Brain microvascular endothelial cell (primary cell): ENCODE measurements around the gene ARHGAP9.
"Not testable (repeated sequence)": the region's sequence is repeated elsewhere in the genome, so short reads cannot be mapped to it uniquely, and the experiment has no call there.

ENCODE experiments used
- DNase-seq: peaks from one replicate; pipeline ENCODE4 v3.0.0-alpha.2; 2020
- H3K27ac ChIP-seq: fragments of 250-450 bp; sonication (Bioruptor Pico); 2 replicates; pipeline ENCODE4 v1.5.1; 2020; ENCODE audit warnings: mild to moderate bottlenecking, moderate library complexity
- H3K27me3 ChIP-seq: fragments of 250-450 bp; sonication (Bioruptor Pico); replicated peaks from 2 replicates; pipeline ENCODE4 v1.5.1; 2020; ENCODE audit warnings: mild to moderate bottlenecking
- H3K36me3 ChIP-seq: fragments of 250-450 bp; sonication (Bioruptor Pico); replicated peaks from 2 replicates; pipeline ENCODE4 v1.5.1; 2020; ENCODE audit warnings: mild to moderate bottlenecking
- H3K4me3 ChIP-seq: 2 replicates; pipeline ENCODE4 v1.5.1; 2011; ENCODE audit warnings: low read depth, mild to moderate bottlenecking, control low read depth, low read length, moderate library complexity
- CTCF ChIP-seq: IDR thresholded peaks from 2 replicates; pipeline ENCODE4 v1.5.1; 2011; ENCODE audit warnings: low read depth, mild to moderate bottlenecking, moderate library complexity, low read length, control low read depth, inconsistent platforms; ENCODE audit errors: missing control alignments
- in situ Hi-C: cut with HindIII; loops from 2 replicates; pipeline ENCODE4 v1.10.0; 2017; ENCODE audit warnings: low sequenced_read_pairs, low pct_ligation_motif_present

The ARHGAP9 gene

GRCh38 chr12:57514720-57515407 lies 35.2 kb upstream of the ARHGAP9 start:
- Histone ChIP-seq H3K36me3 (peaks cover 76% of the 10 kb centered on the region), H3K27ac (no peak overlapping the region), H3K27me3 (no peaks in the 10 kb centered on the region), H3K4me3 (no peak overlapping the region)
- in situ Hi-C loops: no loop called here
- DNase-seq: no peak
- no peak for TF ChIP-seq CTCF

- in situ Hi-C loops, H3K27ac ChIP-seq, H3K27me3 ChIP-seq, H3K4me3 ChIP-seq, DNase-seq: not testable (repeated sequence)
- H3K36me3 ChIP-seq: peaks cover 80% of the 10 kb centered on the region
Measured at GRCh38 chr12:57514246-57514645, 34.6 kb upstream of the ARHGAP9 start.

GRCh38 chr12:57513677-57514076 lies 34.0 kb upstream of the ARHGAP9 start:
- DNase-seq, H3K4me3 ChIP-seq, H3K27me3 ChIP-seq, in situ Hi-C loops, H3K27ac ChIP-seq: not testable (repeated sequence)
- H3K36me3 ChIP-seq: peaks cover 78% of the 10 kb centered on the region

- DNase-seq: no peak
- Histone ChIP-seq H3K36me3 (peaks cover 77% of the 10 kb centered on the region), H3K27me3 (no peaks in the 10 kb centered on the region), H3K27ac (no peak overlapping the region), H3K4me3 (no peak overlapping the region)
- in situ Hi-C loops: no loop called here
- no peak for TF ChIP-seq CTCF
Measured at GRCh38 chr12:57513266-57513665, 33.6 kb upstream of the ARHGAP9 start.

- H3K36me3 ChIP-seq: peaks cover 73% of the 10 kb centered on the region
Measured at GRCh38 chr12:57512665-57513064, 33.0 kb upstream of the ARHGAP9 start.

GRCh38 chr12:57511588-57512325 lies 32.1 kb upstream of the ARHGAP9 start:
- Histone ChIP-seq H3K36me3 (peaks cover 64% of the 10 kb centered on the region), H3K27ac (no peak overlapping the region), H3K27me3 (no peaks in the 10 kb centered on the region), H3K4me3 (no peak overlapping the region)
- TF ChIP-seq CTCF: no peak
- no peak for DNase-seq
- in situ Hi-C loops: no loop called here

More at GRCh38 chr12:57512665-57513064, 33.0 kb upstream of the ARHGAP9 start:
- DNase-seq: no peak
- in situ Hi-C loops: no loop called here
- no peaks in the 10 kb centered on the region for H3K27me3 ChIP-seq
- no peak for TF ChIP-seq CTCF
- H3K27ac ChIP-seq: no peak overlapping the region
- no peak overlapping the region for H3K4me3 ChIP-seq

GRCh38 chr12:57511161-57511560 lies 31.5 kb upstream of the ARHGAP9 start:
- no peak for DNase-seq
- H3K4me3 ChIP-seq: no peak overlapping the region
- no peaks in the 10 kb centered on the region for H3K27me3 ChIP-seq
- no peak for TF ChIP-seq CTCF
- peaks cover 62% of the 10 kb centered on the region for H3K36me3 ChIP-seq
- no peak overlapping the region for H3K27ac ChIP-seq
- in situ Hi-C loops: no loop called here

GRCh38 chr12:57507796-57508195 lies 28.1 kb upstream of the ARHGAP9 start:
- in situ Hi-C loops, H3K4me3 ChIP-seq, H3K27me3 ChIP-seq, DNase-seq, H3K27ac ChIP-seq: not testable (repeated sequence)
- H3K36me3 ChIP-seq: peaks cover 62% of the 10 kb centered on the region

- in situ Hi-C loops, H3K27ac ChIP-seq, H3K4me3 ChIP-seq, H3K27me3 ChIP-seq, DNase-seq: not testable (repeated sequence)
- H3K36me3 ChIP-seq: peaks cover 58% of the 10 kb centered on the region
Measured at GRCh38 chr12:57506541-57506940, 26.9 kb upstream of the ARHGAP9 start.
